HG03571 (cell line): Measurements from ENCODE around the gene CEP68.
A peak's percentile ranks its signal among the peaks of the same experiment; 100 is the strongest.

Experiments used
- ATAC-seq: cut with Tn5 transposase; IDR thresholded peaks from one replicate; pipeline ENCODE4 v1.9.1; 2021; ENCODE audit not compliant: unreplicated experiment

CEP68 gene

DNA sequence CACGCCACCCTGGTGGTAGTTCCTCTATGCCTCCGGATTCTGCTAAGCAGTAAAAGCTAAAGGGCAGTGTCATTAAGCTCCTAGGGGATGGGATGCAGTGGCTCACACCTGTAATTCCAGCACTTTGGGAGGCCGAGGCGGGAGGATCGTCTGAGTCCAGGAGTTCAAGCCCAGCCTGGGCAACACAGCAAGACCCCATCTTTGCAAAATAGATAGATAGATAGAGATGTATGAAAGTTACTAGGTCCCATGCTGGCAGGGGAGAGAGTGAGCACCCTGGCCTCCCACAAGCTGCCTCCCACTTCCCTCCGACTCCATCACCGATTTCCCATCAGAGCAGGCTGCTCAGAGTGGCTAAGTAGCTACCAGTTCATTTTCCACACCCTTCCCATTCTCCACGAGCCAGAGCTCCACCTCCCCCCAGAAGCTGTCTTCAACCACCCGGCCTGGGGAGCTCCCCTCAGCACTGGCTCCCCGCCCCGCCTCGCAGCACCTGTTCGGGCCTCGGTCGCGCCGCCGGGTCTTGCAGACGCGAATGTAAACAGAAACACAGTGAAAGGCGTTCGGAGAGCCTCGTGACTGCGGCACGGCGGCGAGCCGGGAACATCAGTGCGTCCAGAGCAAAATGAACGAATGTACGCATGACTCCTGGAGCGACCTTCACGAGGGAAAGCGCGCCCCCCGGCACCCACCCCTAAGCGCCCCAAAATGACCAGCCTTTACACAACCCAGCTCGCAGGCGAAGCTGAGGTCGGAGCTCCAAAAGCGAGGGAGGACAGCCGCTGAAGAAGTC, 598 bp upstream of the CEP68 start:
- peak; percentile 10 for ATAC-seq

DNA sequence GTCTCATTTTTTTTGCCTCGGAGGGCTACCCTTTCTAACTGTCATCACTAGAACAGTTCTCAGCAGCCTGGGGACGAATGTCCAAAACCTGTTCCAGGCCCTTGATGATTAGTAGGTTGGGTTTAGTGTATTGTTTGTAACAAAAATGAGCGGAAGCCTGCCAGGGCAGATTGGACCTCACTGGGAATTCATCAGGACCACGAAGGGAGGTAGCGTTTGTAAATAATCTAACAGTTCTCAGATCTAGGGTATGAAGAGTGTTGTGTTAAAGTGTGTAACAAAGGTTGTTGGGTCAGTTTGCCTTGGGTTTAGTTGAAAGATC, 799 bp downstream of the CEP68 start:
- no peak for ATAC-seq

DNA sequence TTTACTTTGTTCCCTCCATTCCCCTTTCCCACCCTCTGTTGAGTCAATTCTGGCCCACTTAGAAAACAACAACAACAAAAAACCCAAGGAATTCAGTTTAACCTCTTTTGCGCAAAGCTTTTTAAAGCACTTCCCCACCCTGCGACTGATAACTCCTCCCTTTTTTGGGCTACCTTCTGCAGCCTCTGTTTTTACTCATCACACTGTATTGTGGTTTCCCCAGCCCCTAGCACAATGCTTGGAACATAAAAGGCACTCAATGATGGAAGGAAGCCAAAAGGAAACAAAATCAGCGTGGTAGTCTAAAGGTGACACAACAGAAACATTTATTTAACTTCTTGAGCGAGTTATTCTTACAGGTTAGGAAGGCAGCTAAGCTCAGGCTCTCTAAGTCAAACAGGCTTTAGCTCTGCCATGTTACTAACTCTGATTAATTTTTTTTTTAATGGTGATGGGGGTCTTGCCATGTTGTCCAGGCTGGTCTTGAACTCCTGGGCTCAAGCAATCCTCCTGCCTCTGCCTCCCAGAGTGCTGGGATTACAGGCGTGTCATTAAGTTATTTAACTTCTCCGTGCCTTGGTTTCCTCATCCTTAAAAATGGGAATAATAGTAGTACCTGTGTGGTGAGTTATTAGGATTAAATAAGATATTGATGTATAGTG, 1.3 kb downstream of the CEP68 start:
- ATAC-seq, result no peak

DNA sequence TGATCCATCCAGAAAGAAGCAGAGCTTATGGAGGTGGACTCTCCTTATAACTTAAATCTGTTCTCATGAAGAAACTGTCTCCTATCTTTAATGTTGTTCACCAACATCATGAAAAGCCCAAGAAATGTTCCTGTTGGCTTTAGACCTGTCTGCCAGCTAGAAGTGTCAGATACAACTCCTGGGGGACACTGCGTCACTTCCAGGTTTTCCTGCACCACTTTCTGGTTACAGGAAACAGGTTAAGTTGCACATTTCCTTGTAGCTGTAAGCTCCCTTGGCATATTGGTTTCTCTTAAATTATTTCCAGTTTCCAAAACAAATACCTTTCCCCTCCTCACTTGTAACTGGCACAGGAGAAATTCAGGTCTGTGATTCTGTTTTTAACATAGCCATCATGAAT, 2.9 kb downstream of the CEP68 start:
- ATAC-seq, result no peak

DNA sequence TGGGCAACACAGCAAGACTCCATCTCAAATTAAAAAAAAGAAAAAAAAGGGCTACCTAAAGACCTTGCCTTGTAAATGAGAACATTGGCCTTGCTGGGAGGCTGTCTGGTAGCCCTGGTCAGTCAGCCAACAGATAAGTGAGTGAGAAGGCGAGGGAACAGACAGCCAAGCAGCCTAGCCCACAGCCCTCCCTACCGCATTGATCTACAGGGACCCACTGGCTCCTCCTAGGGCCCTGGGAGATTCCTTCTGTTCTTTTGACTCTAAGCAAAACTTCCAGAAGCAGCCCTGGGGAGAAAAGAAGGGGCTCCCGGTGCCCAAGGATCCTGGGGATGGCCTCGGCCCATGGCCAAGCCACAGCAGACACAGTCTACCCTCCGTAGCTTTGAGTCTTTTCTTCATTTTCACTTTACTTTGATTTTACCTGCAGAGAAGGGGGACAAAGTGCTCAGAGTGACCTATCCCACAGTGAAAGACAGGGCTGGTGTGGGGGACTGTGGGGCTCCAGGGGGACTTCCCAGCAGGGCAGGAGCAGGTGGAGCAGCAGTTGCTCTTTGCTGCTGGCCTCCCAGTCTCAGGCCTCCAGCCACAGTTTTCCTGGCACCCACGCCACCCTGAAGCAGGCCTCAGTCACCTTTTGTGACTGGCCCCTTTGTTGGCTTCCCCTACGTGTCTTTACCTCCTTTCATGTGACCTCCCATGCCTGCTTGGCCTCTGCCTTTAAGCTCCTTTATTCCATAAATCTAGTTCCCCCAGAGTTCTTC, 5.1 kb downstream of the CEP68 start:
- no peak for ATAC-seq

DNA sequence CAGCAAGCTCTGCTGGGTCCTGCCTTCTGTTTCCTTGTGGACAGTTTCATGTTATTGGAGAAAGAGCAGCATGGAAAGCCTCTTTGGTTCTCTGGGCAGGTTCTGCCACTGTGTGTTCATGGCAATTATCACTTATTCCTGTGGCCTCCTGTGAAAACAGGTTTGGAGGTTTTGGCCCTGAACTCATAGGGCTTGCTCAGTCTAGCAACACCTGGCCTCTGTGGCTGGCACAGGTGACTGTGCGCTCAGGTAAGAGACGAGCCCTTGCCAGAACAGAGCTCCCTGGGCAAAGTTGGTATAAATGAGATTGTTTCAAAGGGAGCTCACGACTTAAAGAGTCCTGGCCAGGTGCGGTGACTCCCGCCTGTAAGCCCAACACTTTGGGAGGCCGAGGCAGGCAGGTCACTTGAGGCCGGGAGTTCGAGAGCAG, 5.7 kb downstream of the CEP68 start:
- ATAC-seq, result no peak

DNA sequence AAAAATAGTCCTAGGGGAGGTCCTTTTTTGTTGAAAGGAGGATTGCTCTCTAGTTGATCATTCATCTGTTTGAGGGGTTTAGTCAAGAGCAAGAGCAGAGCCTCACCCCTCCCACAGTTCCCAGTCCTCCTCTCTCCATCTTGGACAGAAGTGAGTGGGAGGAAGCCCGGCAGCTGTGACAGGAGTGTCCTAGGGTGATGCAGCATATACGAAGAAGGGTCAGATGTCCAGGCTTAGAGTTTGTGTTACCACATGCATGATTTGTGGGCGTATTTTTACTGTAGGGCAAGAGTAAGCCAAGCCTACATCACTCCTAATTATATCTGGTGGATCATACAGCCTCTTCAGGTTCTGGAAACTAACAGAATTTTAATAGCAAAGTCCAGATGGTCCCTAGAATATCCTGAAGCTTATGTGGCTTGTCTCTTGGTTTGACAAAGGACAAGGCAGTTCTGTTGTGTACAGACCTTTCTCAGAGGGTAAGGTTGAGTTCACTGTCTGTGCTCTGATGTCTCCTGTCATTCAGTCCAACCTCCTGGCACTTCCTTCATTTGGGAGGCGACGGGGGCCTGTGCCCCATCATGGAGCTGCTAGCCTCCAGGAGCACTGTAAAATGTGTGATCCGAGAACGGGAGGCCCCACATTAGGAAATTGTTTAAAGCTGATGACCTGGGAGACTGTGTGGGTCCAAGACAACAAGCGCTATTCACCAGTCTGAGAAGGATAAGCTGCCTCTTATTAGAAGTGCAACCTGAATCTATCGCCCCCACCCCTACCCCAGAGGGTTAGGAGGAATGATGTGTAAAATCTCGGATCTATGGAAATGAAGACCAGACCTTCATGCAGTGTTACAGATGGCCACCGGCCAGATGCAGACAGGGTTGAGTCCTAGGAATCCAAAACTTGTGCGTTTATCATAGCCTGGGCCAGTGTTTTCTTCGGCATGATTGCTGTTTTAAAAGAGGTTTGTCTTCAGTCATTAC, 6.9 kb downstream of the CEP68 start:
- ATAC-seq, result no peak

DNA sequence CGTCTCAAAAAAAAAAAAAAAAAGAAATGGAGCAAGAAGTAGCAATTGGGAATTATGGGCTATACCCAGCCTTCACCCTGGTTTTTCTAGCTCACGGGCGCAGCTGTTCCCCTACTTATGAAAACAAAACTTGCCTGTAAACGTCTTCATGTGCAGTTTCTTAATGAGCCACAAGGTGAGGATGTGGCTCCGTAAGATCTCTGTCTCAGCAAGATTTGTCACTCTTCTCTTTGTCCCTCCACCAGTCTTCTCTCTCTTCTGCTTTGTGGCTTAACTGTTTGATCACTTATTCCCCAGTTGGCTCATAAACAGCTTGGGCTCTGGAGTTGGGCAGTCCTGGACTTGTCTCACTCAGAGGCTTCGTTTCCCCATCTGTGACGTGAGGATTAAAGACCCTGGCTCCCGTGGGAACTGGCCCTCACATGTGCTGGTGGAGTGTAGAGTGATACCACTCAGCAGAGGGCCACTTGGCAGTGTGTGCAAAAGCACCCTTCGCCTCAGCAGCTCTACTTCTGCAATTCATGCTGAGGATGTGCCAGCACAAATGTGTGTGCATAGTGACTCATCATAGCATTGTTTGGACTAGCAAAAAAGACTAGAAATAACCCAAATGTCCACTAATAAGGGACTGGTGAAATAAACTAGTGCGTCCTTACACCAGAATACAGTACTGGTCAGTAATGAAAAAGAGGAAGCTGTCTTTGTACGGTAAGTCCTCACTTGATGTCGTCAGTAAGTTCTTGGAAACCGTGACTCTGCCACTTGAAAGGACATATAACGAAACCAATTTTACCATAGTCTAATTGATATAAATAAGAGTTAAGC, 8.7 kb downstream of the CEP68 start:
- ATAC-seq, result peak; percentile 76

DNA sequence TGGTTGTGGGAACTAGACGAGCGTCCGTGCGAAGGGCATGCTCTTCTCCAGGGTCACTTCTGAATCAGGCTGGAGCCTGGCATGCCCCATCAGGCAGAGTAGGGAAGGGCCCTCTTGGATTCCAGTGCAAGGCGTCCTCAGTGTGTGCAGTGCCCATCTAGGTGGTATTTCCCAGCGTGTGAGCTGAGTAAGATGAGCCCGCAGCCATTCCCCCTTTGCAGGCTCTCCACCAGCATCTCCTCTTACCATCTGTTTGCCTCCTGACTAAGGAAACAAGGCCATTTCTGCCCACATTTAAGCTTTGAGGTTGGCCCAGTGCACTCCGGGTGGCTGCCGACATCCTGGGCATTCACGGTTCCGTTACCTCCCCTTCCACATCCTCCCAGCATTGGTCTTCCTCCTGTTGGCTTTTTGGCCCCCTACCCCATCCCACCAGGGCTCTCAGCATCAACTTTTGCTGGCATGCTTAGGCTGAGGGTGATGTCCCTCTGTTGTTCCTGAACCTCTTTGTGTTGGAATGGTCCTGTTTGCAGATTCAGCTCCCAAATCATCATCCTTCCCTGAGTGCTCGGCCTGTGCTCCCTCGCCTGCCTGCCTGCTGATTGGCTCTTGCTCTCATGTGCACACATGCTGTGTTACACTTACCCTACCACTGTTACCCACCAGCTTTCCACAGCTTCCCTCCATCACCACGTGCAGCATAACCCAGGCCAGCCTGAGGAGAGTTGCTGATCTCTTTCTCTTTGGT, 11.8 kb downstream of the CEP68 start:
- ATAC-seq, result no peak

DNA sequence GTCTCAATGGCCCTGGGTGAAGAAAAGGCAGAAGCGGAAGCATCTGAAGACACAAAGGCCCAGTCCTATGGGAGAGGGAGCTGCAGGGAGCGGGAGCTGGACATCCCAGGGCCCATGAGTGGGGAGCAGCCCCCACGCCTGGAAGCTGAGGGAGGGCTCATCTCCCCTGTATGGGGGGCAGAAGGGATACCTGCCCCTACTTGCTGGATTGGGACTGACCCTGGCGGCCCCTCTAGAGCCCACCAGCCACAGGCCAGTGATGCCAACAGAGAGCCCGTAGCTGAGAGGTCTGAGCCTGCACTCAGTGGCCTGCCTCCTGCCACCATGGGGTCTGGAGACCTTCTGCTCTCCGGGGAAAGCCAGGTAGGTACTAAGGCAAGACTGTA, 13.2 kb downstream of the CEP68 start:
- ATAC-seq, result no peak

DNA sequence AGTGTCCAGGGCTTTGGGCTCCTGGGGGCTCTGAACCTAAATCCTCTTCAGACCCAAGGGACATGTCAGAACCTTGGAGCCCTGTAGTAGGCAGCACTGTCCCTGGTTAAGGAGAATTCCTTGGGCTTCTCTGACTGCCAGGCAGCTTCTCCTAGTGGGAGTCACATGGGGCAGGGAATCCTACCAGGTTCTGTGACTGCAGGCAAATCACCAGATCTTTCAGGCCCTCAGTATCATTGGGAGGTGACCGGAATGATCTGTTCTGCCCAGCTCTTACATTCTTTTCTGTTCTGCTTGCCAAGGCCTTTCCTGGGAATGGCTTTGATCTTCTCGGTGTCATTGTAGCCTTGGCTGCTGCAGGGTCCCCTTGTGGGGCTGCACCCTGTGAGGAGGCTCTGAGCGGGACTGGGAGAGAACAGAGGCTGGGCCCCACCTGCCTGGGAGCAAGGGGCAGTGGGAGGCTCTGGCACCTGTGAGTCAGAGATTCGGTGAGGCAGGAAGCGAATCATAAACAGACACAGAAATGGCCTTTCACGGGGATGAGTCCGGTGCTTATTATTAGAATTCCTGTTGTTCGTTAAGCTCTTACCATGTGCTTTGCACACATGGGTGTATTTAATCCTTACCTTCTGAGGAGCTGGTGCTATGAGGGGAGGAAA, 14.1 kb downstream of the CEP68 start:
- ATAC-seq, result no peak

DNA sequence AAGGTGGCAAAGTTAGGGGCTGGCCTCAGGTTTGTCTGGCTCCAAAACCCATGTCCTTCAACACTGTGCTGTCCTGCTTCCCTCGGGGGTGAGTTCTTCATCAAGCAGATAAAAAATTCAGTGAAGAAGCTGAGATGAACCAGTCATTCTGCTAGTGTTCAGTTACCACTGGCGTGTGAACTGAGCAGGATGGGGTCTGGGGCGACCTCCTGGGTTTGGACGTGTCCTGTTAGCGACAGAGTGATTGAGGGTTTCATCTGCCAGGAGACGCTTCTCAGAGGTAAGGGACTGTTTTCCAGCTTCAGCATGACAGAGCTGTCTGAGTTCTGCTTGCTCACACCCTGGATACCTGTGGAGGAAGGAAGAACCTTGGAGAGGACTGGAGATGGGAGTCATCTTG, 14.6 kb downstream of the CEP68 start:
- ATAC-seq, result no peak

DNA sequence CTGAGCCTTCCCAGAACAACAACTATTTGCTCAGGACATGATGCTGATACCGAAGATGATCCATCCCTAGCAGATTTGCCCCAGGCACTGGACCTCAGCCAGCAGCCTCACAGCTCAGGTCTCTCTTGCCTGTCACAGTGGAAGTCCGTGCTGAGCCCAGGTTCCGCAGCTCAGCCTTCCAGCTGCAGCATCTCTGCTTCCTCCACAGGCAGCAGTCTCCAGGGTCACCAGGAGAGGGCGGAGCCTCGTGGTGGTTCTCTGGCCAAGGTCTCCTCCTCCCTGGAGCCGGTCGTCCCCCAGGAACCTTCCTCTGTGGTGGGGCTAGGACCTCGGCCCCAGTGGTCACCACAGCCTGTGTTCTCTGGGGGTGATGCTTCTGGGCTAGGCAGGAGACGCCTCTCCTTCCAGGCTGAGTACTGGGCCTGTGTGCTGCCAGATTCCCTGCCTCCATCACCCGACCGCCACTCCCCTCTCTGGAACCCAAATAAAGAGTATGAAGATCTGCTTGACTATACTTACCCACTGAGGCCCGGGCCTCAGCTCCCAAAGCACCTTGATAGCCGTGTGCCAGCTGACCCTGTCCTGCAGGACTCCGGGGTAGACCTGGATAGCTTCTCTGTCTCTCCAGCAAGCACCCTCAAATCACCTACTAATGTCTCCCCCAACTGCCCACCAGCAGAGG, 15.4 kb downstream of the CEP68 start:
- no peak for ATAC-seq

DNA sequence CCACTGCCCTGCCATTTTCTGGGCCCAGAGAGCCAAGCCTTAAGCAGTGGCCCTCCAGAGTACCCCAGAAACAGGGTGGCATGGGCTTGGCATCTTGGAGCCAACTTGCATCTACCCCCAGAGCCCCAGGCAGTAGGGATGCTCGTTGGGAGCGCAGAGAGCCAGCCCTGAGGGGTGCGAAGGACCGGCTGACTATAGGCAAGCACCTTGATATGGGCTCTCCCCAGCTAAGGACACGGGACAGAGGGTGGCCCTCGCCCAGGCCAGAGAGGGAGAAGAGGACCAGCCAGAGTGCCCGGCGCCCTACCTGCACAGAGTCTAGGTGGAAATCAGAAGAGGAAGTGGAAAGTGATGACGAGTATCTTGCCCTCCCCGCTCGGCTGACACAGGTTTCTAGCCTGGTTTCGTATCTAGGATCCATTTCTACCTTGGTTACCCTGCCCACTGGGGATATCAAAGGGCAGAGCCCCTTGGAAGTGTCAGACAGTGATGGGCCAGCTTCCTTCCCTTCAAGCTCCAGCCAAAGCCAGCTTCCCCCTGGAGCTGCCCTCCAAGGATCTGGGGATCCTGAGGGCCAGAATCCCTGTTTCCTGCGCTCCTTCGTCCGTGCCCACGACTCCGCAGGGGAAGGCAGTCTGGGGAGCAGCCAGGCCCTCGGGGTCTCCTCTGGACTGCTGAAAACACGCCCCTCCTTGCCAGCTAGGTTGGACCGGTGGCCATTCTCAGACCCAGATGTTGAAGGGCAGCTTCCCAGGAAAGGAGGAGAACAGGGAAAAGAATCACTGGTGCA, 16.2 kb downstream of the CEP68 start:
- ATAC-seq, result no peak

DNA sequence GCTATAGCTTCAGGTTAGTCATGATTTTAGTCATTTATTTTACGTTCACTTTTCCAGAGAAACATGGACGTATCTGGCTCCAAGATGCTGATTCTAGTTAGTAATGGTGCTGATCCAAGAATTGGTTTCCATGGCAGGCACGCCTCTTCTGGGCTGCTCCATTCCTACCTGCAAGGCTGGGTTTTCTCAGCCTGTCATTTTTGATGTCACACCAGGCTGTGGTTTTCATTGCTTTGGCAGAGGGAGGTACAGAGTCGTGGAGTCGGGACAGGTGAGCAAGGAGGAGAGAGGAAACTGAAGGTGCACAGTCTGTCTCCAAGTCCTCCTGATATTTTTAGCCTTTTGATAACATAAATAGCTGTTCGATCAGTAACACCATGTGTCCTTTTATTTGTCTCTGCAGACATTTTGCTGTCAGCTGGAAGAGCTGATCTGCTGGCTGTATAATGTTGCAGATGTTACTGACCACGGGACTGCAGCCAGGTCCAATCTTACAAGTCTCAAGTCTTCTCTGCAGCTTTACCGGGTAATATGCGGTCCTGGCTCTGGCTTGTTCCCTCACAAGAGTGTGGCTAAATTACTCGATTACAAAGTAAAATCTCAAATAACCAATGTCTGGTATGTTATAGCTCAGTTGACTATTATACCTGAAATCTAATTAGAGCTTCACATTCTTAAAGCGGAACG, 17.8 kb downstream of the CEP68 start:
- no peak for ATAC-seq

DNA sequence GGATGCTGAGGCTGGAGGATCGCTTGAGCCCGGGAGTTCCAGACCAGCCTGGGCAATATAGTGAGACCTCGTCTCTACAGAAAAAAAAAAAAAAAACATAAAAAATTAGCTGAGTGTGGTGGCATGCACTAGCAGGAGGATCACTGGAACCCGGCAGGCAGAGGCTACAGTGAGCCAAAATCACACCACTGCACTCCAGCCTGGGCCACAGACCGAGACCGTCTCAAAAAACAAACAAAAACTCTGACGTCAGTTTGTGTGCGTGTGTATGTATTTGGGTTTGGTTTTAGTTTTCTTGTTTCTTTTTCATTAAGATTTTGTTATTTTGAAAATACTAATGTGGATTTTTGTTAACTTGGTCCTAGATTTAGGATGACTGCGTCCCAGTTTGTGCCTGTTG, 19.0 kb downstream of the CEP68 start:
- ATAC-seq, result no peak
